ENCODE results near the gene KRABD2.

The KRABD2 gene

DNA sequence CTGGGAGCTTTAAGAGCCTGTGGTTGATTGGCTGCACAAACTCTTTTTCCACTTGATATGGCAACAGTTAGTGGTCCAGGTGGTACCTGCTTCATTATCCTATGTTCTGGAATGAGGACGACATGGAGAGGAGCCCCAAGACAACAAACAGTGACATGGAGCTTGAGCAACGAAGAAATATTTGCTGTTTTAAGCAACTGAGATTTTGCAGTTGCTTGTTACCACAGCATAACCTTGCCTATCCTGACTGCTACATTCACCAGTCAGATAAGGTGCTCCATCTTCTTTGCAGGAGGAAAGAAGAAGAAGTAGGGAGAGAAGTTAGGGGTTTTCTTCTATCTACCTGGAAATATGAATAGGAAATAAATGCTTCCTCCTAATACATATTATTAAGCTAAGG, 44.4 kb downstream of the KRABD2 start (continued):
- TF ChIP-seq HCFC1 (IDR thresholded peaks at IDR 0.05; ENCODE audit: low read length) = no peak
- no peak for TF ChIP-seq MYB (IDR thresholded peaks at IDR 0.05; ENCODE audit: borderline replicate concordance, low read depth, low read length)
- no peak for TF ChIP-seq MYC (IDR thresholded peaks at IDR 0.05; ENCODE audit: insufficient read depth, insufficient read length, insufficient replicate concordance, low read length, severe bottlenecking)
- TF ChIP-seq, protein P1, sequence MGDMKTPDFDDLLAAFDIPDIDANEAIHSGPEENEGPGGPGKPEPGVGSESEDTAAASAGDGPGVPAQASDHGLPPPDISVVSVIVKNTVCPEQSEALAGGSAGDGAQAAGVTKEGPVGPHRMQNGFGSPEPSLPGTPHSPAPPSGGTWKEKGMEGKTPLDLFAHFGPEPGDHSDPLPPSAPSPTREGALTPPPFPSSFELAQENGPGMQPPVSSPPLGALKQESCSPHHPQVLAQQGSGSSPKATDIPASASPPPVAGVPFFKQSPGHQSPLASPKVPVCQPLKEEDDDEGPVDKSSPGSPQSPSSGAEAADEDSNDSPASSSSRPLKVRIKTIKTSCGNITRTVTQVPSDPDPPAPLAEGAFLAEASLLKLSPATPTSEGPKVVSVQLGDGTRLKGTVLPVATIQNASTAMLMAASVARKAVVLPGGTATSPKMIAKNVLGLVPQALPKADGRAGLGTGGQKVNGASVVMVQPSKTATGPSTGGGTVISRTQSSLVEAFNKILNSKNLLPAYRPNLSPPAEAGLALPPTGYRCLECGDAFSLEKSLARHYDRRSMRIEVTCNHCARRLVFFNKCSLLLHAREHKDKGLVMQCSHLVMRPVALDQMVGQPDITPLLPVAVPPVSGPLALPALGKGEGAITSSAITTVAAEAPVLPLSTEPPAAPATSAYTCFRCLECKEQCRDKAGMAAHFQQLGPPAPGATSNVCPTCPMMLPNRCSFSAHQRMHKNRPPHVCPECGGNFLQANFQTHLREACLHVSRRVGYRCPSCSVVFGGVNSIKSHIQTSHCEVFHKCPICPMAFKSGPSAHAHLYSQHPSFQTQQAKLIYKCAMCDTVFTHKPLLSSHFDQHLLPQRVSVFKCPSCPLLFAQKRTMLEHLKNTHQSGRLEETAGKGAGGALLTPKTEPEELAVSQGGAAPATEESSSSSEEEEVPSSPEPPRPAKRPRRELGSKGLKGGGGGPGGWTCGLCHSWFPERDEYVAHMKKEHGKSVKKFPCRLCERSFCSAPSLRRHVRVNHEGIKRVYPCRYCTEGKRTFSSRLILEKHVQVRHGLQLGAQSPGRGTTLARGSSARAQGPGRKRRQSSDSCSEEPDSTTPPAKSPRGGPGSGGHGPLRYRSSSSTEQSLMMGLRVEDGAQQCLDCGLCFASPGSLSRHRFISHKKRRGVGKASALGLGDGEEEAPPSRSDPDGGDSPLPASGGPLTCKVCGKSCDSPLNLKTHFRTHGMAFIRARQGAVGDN (IDR thresholded peaks at IDR 0.05) = no peak
- TF ChIP-seq YBX1 (IDR thresholded peaks at IDR 0.05) = no peak
- no peak for TF ChIP-seq SIN3A (IDR thresholded peaks at IDR 0.05; ENCODE audit: low read depth, low read length)
- TF ChIP-seq KAT2A (conservative IDR thresholded peaks at IDR 0.05; ENCODE audit: control insufficient read depth, low read depth, low read length) = no peak
- no peak for TF ChIP-seq CEBPB (IDR thresholded peaks at IDR 0.05; ENCODE audit: borderline replicate concordance in 1 of 2, low read depth in 2 of 2, low read length in 2 of 2)
- TF ChIP-seq SUZ12 (IDR thresholded peaks at IDR 0.05; ENCODE audit: unreplicated experiment) = no peak
- no peak for TF ChIP-seq YY1 (IDR thresholded peaks at IDR 0.05; ENCODE audit: low read depth, low read length)
- no peak for TF ChIP-seq CBX3 (IDR thresholded peaks at IDR 0.05; ENCODE audit: borderline replicate concordance, low read depth)
- no peak for TF ChIP-seq BRCA1 (IDR thresholded peaks at IDR 0.05; ENCODE audit: low read depth, low read length)
- TF ChIP-seq SPI1 (IDR thresholded peaks at IDR 0.05; ENCODE audit: borderline replicate concordance, insufficient read depth, low read depth, low read length) = no peak

Measured in GM12878 (cell line).